ENCODE data around the gene CEP19. TPM values are rescaled to one million over a fixed set of nuclear protein-coding genes. Genes with fewer than 3 reads are reported as not detected.

Gene CEP19
- total and polyA plus RNA-seq, 2 experiments from 2014 or later: 4.5 to 5.6 TPM

DNA sequence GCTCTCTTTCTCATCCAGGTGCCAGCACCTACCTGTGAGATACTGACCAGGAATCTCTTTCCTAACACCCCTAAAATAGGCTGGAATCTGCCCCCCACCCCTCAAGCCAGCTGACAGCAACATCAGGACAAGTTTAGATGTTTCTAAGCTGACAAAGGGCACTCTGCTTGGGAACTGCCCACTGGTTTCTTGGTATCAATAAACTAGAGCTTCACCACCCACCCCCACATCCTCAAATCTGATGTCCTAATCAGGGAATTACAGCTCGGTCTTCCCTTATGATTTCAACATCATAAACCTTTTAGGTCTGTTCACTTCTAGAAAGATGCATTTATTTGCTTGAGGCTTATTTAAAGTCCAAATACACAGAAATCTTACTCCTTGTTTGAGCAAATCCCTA lies 34.7 kb downstream of the CEP19 start:
- H3K4me3 ChIP-seq: no peak overlapping the region
- H3K9me3 ChIP-seq (ENCODE audit: low read depth): no peaks in the 10 kb centered on the region
- no peak overlapping the region for H3K9ac ChIP-seq
- no peaks in the 10 kb centered on the region for H3K79me2 ChIP-seq (ENCODE audit: insufficient read depth)
- no peaks in the 10 kb centered on the region for H3F3A ChIP-seq (ENCODE audit: insufficient read depth)
- no peak for DNase-seq
- no peaks in the 10 kb centered on the region for H3K4me1 ChIP-seq (ENCODE audit: insufficient read depth)
- in situ Hi-C loops (cut with MboI): no loop called here
- no peak overlapping the region for H2AFZ ChIP-seq
- no peaks in the 10 kb centered on the region for H3K36me3 ChIP-seq (ENCODE audit: low read depth)
- no peak for TF ChIP-seq EZH2phosphoT487 (IDR thresholded peaks at IDR 0.05; ENCODE audit: insufficient read depth, low read depth)
- TF ChIP-seq EZH2 (IDR thresholded peaks at IDR 0.05; ENCODE audit: insufficient read depth, poor library complexity, severe bottlenecking): no peak
- H3K4me2 ChIP-seq (ENCODE audit: unreplicated experiment): no peak overlapping the region
- no peak overlapping the region for H3K27ac ChIP-seq
- H3K27me3 ChIP-seq (replicated peaks; ENCODE audit: insufficient read depth): peaks cover 33% of the 10 kb centered on the region
- H4K20me1 ChIP-seq (ENCODE audit: insufficient read depth): no peaks in the 10 kb centered on the region
- H3K9me2 ChIP-seq (ENCODE audit: insufficient read depth): no peaks in the 10 kb centered on the region
- WGBS, 2 experiments (ENCODE audit: low coverage in 1 of 2, low lambda C conversion rate in 2 of 2, missing lambda C conversion rate in 2 of 2): 5 to 7% methylated on average over 1 of the region's 1 CpG

DNA sequence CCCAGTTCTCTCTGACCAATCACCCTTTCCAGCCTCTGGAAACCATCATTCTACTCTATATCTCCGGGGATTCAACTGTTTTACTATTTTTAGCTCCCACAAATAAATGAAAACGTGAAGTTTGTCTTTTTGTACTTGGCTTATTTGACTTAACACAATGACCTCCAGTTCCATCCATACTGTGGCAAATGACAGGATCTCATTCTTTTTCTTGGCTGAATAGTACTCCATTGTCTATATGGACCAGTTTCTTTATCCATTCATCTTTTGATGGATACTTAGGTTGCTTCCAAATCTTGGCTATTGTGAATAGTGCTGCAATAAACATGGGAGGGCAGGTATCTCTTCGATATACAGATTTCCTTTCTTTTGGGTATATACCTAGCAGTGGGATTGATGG lies 38.4 kb downstream of the CEP19 start:
- TF ChIP-seq EZH2 (IDR thresholded peaks at IDR 0.05; ENCODE audit: insufficient read depth, poor library complexity, severe bottlenecking) (no peak), EZH2phosphoT487 (IDR thresholded peaks at IDR 0.05; ENCODE audit: insufficient read depth, low read depth) (no peak)
- peaks cover 20% of the 10 kb centered on the region for H3K27me3 ChIP-seq (replicated peaks; ENCODE audit: insufficient read depth)
- in situ Hi-C loops (cut with MboI): no loop called here
- DNase-seq: no peak
- no peaks in the 10 kb centered on the region for H3F3A ChIP-seq (ENCODE audit: insufficient read depth)
- no peaks in the 10 kb centered on the region for H3K9me2 ChIP-seq (ENCODE audit: insufficient read depth)
- no peak overlapping the region for H3K9ac ChIP-seq
- no peak overlapping the region for H3K4me2 ChIP-seq (ENCODE audit: unreplicated experiment)
- no peaks in the 10 kb centered on the region for H3K4me1 ChIP-seq (ENCODE audit: insufficient read depth)
- H3K79me2 ChIP-seq (ENCODE audit: insufficient read depth): no peaks in the 10 kb centered on the region
- H3K9me3 ChIP-seq (ENCODE audit: low read depth): no peaks in the 10 kb centered on the region
- no peak overlapping the region for H3K4me3 ChIP-seq
- no peak overlapping the region for H2AFZ ChIP-seq
- no peaks in the 10 kb centered on the region for H4K20me1 ChIP-seq (ENCODE audit: insufficient read depth)
- H3K36me3 ChIP-seq (ENCODE audit: low read depth): no peaks in the 10 kb centered on the region
- 57 to 60% methylated on average over 3 of the region's 3 CpGs for WGBS, 2 experiments (ENCODE audit: low coverage in 1 of 2, low lambda C conversion rate in 2 of 2, missing lambda C conversion rate in 2 of 2)
- H3K27ac ChIP-seq: no peak overlapping the region

DNA sequence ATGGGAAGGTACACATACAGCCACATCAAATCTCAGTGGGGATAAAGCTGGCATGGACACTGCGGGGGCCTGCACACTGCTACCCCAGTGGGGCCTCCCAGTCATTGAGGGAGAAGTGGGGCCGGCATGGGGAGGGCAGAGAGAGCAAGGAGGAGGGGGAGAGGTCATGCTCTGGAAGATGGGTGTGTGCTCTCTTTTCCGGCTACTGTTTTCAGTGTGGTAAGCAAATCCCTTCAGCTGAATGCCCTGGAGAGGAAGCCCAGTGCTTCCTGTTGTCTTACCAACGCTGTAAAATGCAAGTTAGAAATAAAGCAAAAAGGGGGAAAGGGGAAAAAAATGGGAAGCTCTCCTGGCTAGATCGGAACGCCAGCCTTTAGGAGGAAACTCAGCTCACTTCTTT lies 41.7 kb downstream of the CEP19 start:
- H3K4me2 ChIP-seq (ENCODE audit: unreplicated experiment): no peak overlapping the region
- H4K20me1 ChIP-seq (ENCODE audit: insufficient read depth): no peaks in the 10 kb centered on the region
- 0 out of 2 replicates have a peak, but pooled peaks cover 8% of the 10 kb centered on the region for H3F3A ChIP-seq (ENCODE audit: insufficient read depth)
- H3K27me3 ChIP-seq (replicated peaks; ENCODE audit: insufficient read depth): peaks cover 5% of the 10 kb centered on the region
- no peak overlapping the region for H2AFZ ChIP-seq
- no peaks in the 10 kb centered on the region for H3K79me2 ChIP-seq (ENCODE audit: insufficient read depth)
- no peak overlapping the region for H3K27ac ChIP-seq
- H3K4me1 ChIP-seq (ENCODE audit: insufficient read depth): 0 out of 2 replicates have a peak, but pooled peaks cover 5% of the 10 kb centered on the region
- no peak for DNase-seq
- no peaks in the 10 kb centered on the region for H3K9me2 ChIP-seq (ENCODE audit: insufficient read depth)
- H3K4me3 ChIP-seq: no peak overlapping the region
- no peaks in the 10 kb centered on the region for H3K36me3 ChIP-seq (ENCODE audit: low read depth)
- H3K9me3 ChIP-seq (ENCODE audit: low read depth): no peaks in the 10 kb centered on the region
- 53 to 59% methylated on average over 6 of the region's 6 CpGs for WGBS, 2 experiments (ENCODE audit: low coverage in 1 of 2, low lambda C conversion rate in 2 of 2, missing lambda C conversion rate in 2 of 2)
- no peak overlapping the region for H3K9ac ChIP-seq
- TF ChIP-seq EZH2 (IDR thresholded peaks at IDR 0.05; ENCODE audit: insufficient read depth, poor library complexity, severe bottlenecking) (no peak), EZH2phosphoT487 (IDR thresholded peaks at IDR 0.05; ENCODE audit: insufficient read depth, low read depth) (no peak)
- in situ Hi-C loops (cut with MboI): no loop called here

DNA sequence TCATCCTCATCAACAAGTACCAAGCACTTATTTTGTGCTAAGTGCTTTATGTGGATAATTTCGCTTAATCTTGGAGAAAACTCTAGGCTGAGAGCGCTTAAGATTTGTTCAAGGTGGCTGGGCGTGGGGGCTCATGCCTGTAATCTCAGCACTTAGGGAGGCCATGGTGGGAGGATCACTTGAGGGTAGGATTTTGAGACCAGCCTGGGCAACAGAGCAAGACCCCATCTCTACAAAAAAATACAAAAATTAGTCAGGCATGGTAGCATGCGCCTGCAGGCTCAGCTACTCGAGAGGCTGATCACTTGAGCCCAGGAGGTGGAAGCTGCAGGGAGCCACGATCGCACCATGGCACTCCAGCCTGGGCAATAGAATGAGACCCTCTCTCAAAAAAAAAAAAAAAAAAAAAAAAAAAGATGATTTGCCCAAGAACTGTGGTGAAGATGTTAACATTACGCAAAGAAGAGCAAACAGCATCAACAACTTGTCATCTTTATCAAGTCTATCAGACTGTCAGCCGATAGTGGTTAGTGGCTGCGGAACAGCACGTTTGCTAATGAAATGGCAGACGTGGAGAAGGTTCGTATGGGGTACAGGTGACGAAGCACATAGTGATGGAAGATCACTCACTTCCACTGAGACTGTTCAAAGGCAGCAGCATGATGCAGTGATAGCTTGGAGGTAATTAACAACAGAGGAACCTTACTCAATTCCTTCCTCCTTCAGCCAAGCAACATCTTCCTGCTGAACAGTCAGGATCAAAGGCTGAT lies 44.8 kb downstream of the CEP19 start:
- 75 to 78% methylated on average over 14 of the region's 14 CpGs for WGBS, 2 experiments (ENCODE audit: low coverage in 1 of 2, low lambda C conversion rate in 2 of 2, missing lambda C conversion rate in 2 of 2)
- no peak overlapping the region for H3K27ac ChIP-seq
- no peaks in the 10 kb centered on the region for H3K9me2 ChIP-seq (ENCODE audit: insufficient read depth)
- in situ Hi-C loops (cut with MboI): no loop called here
- no peak for TF ChIP-seq EZH2phosphoT487 (IDR thresholded peaks at IDR 0.05; ENCODE audit: insufficient read depth, low read depth)
- TF ChIP-seq EZH2 (IDR thresholded peaks at IDR 0.05; ENCODE audit: insufficient read depth, poor library complexity, severe bottlenecking): no peak
- H3K4me1 ChIP-seq (ENCODE audit: insufficient read depth): peaks cover 11% of the 10 kb centered on the region
- no peaks in the 10 kb centered on the region for H3K9me3 ChIP-seq (ENCODE audit: low read depth)
- H3K27me3 ChIP-seq (replicated peaks; ENCODE audit: insufficient read depth): no peaks in the 10 kb centered on the region; the same call in 1 of the 2 replicates
- H4K20me1 ChIP-seq (ENCODE audit: insufficient read depth): no peaks in the 10 kb centered on the region
- peaks cover 14% of the 10 kb centered on the region; the same call in 1 of the 2 replicates for H3F3A ChIP-seq (ENCODE audit: insufficient read depth)
- no peaks in the 10 kb centered on the region for H3K36me3 ChIP-seq (ENCODE audit: low read depth)
- H3K9ac ChIP-seq: no peak overlapping the region
- no peak overlapping the region for H3K4me3 ChIP-seq
- H3K79me2 ChIP-seq (ENCODE audit: insufficient read depth): no peaks in the 10 kb centered on the region
- DNase-seq: no peak
- no peak overlapping the region for H3K4me2 ChIP-seq (ENCODE audit: unreplicated experiment)
- no peak overlapping the region for H2AFZ ChIP-seq
